NCI-H526 (cell line): ENCODE data around the gene DNAJC18.

ENCODE experiments used
- DNase-seq, 2 experiments: peaks; one replicate each; lab custom pipeline; 2025; lab: John Stamatoyannopoulos, UW

DNAJC18 gene

DNA sequence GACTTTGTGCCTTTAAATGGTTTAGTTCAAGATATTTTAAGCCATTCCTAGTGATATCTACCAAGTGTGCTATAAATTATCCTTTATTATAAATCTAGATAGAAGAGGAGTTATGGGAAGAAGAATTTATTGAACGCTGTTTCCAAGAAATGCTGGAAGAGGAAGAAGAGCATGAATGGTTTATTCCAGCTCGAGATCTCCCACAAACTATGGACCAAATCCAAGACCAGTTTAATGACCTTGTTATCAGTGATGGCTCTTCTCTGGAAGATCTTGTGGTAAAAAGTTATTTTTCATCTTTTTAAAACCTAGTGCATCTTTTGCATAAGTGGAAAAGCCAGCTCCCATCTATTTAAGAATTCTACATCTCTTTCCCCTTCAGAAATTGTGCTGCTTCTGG lies 74.9 kb downstream of the DNAJC18 start:
- no peak for DNase-seq

DNA sequence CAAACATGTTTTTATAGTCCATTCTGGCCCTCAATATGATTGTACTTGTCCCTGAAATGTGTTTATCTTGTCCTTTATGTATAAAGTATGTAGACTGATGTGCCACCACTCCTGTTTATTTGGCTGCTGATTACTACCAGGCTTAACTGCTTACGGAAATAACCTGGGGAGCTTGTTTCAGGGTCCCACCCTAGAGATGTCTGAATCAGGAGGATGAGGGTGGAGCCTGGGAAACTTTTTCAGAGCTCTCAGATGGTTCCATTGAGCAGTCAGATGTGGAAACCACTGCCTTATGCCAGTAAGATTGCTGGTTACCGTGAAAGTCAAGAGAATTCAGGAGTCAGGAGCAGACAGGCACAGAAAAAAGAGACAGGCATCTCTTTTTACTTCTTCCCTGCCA lies 75.4 kb downstream of the DNAJC18 start:
- DNase-seq: no peak

DNA sequence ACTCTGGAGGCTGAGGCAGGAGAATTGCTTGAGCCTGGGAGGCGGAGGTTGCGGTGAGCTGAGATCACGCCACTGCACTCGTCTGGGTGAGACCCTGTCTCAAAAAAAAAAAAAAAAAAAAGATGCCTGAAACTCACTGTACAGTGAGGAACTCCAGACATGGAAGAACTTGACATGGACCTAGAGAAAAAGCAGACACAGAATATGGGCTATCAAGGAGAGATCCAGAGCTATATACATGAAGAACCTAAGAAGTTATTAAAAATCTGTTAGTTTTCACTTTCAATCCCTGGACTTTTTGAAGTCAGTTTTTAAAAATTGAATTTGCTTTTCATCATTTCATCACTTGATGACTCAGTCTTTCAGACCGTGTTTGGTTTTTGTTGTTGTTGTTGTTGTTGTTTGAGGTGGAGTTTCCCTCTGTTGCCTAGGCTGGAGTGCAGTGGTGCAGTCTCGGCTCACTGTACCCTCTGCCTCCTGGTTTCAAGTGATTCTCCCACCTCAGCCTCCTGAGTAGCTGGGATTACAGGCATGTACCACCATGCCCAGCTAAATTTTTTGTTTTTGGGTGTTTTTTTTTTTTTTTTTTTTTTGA lies 77.4 kb downstream of the DNAJC18 start:
- DNase-seq: no peak

DNA sequence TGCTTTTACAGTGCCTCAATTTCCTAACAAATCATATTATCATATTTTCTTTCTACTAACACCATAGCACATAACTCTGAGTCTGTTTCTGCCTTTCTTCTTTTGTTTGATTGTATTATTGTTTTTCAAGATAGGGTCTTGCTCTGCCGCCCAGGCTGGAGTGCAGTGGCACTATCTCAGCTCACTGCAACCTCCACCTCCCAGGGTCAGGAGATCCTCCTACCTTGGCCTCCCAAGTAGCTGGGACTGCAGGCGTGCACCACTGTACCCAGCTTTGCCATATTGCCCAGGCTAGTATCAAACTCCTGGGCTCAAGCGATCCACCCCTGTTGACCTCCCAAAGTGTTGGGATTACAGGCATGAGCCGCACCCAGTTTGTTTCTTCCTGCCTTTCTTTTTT lies 78.9 kb downstream of the DNAJC18 start:
- DNase-seq: no peak
